ACC112 (cell line): ENCODE measurements around the gene IGF2R.
"Not testable (repeated sequence)": the region's sequence is repeated elsewhere in the genome, so short reads cannot be mapped to it uniquely, and the experiment has no call there.

Experiments used
- H2AFZ ChIP-seq: fragments of 200-600 bp; sonication (generic); one replicate; pipeline ENCODE4 v1.6.0; 2017; ENCODE audit warnings: antibody characterized with exemption, low read length; ENCODE audit not compliant: unreplicated experiment
- H3K27ac ChIP-seq: fragments of 200-600 bp; sonication (generic); 2 replicates; pipeline ENCODE4 v1.5.1; 2014; ENCODE audit warnings: low read depth, mild to moderate bottlenecking, antibody characterized with exemption, low read length, moderate library complexity
- H3K27me3 ChIP-seq: fragments of 200-600 bp; sonication (generic); 2 replicates; pipeline ENCODE4 v1.6.1; 2014; ENCODE audit warnings: mild to moderate bottlenecking, antibody characterized with exemption, low read length, moderate library complexity, mixed read lengths; ENCODE audit not compliant: insufficient read depth
- H3K36me3 ChIP-seq: fragments of 200-600 bp; sonication (generic); 2 replicates; pipeline ENCODE4 v1.6.1; 2016; ENCODE audit warnings: mild to moderate bottlenecking, antibody characterized with exemption, low read length, moderate library complexity, mixed read lengths; ENCODE audit not compliant: insufficient read depth
- H3K4me1 ChIP-seq: fragments of 200-600 bp; sonication (generic); one replicate; pipeline ENCODE4 v1.6.1; 2016; ENCODE audit warnings: low read length, mixed read lengths; ENCODE audit not compliant: insufficient read depth, unreplicated experiment, control insufficient read depth
- H3K4me3 ChIP-seq: fragments of 200-600 bp; sonication (generic); 2 replicates; pipeline ENCODE4 v1.5.1; 2014; ENCODE audit warnings: mild to moderate bottlenecking, low read depth, low read length
- H3K79me2 ChIP-seq: fragments of 200-600 bp; sonication (generic); one replicate; pipeline ENCODE4 v1.6.0; 2016; ENCODE audit warnings: low read length; ENCODE audit not compliant: control insufficient read depth, unreplicated experiment, insufficient read depth

The IGF2R gene

GRCh38 chr6:160138839-160139419 lies 170.0 kb downstream of the IGF2R start:
- H3K27ac ChIP-seq: peak overlapping the region; percentile 14; the same call in 1 of the 2 replicates
- peaks cover 31% of the 10 kb centered on the region for H3K4me1 ChIP-seq
- H3K79me2 ChIP-seq: no peaks in the 10 kb centered on the region
- H3K27me3 ChIP-seq: no peaks in the 10 kb centered on the region
- no peak overlapping the region for H2AFZ ChIP-seq
- no peak overlapping the region for H3K4me3 ChIP-seq
- no peaks in the 10 kb centered on the region for H3K36me3 ChIP-seq

GRCh38 chr6:160139420-160139851 lies 170.6 kb downstream of the IGF2R start:
- H3K4me3 ChIP-seq: no peak overlapping the region
- H3K79me2 ChIP-seq: no peaks in the 10 kb centered on the region
- H3K4me1 ChIP-seq: peaks cover 31% of the 10 kb centered on the region
- H3K36me3 ChIP-seq: no peaks in the 10 kb centered on the region
- H3K27ac ChIP-seq: no peak overlapping the region
- no peak overlapping the region for H2AFZ ChIP-seq
- H3K27me3 ChIP-seq: no peaks in the 10 kb centered on the region

- H3K36me3 ChIP-seq, H2AFZ ChIP-seq, H3K79me2 ChIP-seq, H3K27me3 ChIP-seq, H3K4me3 ChIP-seq: not testable (repeated sequence)
- H3K4me1 ChIP-seq: peaks cover 31% of the 10 kb centered on the region
- H3K27ac ChIP-seq: peak overlapping the region; percentile 51; the same call in 1 of the 2 replicates
Observed at GRCh38 chr6:160140493-160140892, 171.6 kb downstream of the IGF2R start.

DNA sequence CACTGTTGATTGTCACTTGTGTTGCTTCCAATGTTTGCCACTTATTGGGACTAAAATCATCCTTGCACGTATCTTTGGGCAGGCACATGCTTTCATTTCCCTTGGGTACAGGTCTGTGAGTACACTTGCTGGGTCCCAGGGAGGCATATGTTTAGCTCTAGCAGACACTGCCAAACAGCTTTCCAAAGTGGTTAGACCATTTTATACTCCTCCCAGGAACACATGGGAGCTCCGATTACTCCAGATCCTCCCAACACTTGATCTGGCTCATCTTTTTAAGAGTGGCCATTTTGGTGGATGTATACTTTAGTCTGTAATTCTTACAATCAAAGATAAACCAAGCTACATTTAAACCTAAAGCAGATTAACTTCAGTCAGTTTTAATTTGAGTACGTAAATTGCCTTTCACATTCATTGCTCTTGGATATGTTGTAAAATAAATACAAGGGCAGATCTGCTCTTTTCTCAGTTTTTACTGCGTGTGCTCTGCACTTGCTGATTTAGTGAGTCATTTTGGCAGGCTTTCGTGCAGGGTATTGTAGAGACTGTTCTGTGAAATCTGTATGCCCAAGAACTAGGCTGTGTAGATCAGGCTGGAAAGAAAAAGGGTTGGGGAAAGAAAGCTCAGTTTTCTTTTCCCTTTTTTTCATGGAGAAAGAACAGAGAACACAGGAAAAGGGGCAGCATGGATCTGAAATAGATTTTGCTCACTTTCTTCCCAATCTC lies 172.3 kb downstream of the IGF2R start:
- no peaks in the 10 kb centered on the region for H3K36me3 ChIP-seq
- peak overlapping the region; percentile 51 for H3K27ac ChIP-seq
- peak overlapping the region; percentile 83 for H2AFZ ChIP-seq
- H3K4me1 ChIP-seq: peaks cover 31% of the 10 kb centered on the region
- 0 out of 2 replicates have a peak overlapping the region, but pooled peaks have one; percentile 11 for H3K4me3 ChIP-seq
- H3K79me2 ChIP-seq: no peaks in the 10 kb centered on the region
- H3K27me3 ChIP-seq: no peaks in the 10 kb centered on the region

DNA sequence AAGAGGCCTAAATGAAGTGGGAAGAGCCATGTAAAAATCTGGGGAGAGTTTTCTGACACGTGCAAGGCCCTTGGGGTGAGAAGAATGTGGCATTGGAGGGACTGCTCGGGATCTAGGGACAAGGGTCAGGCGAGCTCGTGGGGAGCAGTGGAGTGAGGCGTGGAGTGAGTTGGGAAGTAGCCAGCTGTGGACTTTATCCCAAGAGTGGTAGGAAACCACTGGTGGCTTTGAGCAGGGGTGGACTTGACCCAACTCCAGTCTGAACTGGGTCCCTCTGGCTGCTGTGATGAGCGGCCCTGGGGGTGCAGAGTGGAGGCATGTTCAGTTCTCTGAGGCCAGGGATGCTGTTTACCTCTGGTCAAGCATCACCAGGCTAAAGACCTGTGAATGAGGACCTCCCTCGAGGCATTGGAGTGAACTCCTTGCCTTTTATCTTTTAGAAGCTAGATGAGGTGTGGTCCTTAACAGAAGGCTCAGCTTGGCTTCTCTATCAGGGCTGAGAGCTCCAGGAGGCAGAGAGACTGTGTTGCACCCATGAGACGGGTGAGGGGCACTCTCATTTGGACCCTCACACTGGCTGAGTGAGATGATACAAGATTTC lies 173.3 kb downstream of the IGF2R start:
- Histone ChIP-seq H3K36me3 (no peaks in the 10 kb centered on the region), H3K4me1 (peaks cover 31% of the 10 kb centered on the region), H3K27ac (no peak overlapping the region), H3K4me3 (no peak overlapping the region), H2AFZ (no peak overlapping the region), H3K79me2 (no peaks in the 10 kb centered on the region), H3K27me3 (no peaks in the 10 kb centered on the region)

DNA sequence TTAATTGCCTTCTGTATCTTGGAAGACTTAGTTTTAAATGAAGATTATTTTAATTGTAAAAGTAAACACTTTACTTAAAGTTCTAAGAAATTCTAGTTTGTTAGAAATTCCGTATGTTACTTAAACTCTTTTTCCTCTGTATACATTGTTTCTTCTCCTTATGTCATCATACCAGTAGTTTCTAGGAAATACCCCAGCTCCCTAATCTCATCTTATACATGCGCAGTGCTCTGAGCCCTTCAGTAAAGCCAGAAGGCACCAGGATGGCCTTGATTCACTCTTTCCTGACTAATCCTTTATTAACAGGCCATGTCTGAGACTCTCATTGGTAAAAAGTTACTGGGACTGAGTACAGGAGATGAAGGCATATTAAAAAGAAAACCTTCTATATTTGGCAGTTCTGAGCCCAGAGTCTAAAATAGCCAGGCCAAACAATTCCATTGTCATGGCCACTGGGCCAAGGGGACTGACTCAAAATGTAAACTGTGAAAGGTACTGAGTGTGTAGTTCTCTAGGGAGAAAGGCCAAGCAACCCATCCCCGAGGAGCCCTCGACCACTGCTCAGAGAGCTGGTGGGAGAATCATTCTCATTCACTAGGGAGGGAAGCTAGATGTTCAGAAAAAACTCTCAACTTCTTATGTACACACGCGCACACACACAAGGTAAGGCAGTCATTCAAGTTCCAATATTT lies 177.7 kb downstream of the IGF2R start:
- no peak overlapping the region for H3K27ac ChIP-seq
- H2AFZ ChIP-seq: no peak overlapping the region
- peaks cover 3% of the 10 kb centered on the region for H3K4me1 ChIP-seq
- no peaks in the 10 kb centered on the region for H3K27me3 ChIP-seq
- no peaks in the 10 kb centered on the region for H3K36me3 ChIP-seq
- H3K79me2 ChIP-seq: no peaks in the 10 kb centered on the region
- no peak overlapping the region for H3K4me3 ChIP-seq

DNA sequence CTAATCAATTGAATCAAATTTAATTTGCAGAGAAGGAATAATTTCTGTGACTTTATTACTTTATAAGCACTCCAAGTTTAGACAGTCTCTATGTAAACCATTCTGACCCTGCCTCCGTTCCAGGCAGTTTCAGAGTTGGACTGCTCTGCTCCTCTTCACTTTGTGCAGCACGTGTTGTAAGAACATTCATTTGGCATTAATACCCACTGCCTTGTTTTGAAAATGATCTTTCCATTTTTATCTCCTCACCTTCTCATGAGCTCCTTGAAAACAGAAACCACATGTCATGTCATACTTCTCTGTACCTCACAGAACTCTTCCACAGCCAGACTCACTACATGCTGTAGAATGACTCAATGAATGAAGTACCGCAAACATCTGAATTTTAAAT lies 178.3 kb downstream of the IGF2R start:
- Histone ChIP-seq H2AFZ (no peak overlapping the region), H3K4me1 (no peaks in the 10 kb centered on the region), H3K4me3 (no peak overlapping the region), H3K27me3 (no peaks in the 10 kb centered on the region), H3K36me3 (no peaks in the 10 kb centered on the region), H3K79me2 (no peaks in the 10 kb centered on the region), H3K27ac (no peak overlapping the region)

DNA sequence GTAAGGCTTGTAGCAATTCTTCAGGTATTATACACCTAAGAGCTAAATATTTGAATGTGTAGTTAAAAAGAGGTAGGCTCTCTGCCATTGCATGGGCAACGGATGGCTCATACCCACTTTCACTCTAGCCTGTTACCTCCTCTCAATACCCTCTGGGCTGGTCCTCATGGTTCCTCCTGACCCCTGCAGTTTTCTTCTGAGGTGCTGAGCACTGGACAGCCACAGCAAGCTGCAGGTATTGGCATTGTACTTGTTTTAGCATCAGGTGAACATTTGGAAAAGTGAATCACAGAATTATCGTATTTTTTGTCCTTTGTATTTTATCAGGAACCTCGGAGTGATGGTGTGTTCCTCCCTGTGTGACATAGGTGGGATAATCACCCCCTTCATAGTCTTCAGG lies 185.6 kb downstream of the IGF2R start:
- no peaks in the 10 kb centered on the region for H3K36me3 ChIP-seq
- H2AFZ ChIP-seq: no peak overlapping the region
- no peak overlapping the region for H3K27ac ChIP-seq
- no peak overlapping the region for H3K4me3 ChIP-seq
- H3K79me2 ChIP-seq: no peaks in the 10 kb centered on the region
- H3K27me3 ChIP-seq: no peaks in the 10 kb centered on the region
- no peaks in the 10 kb centered on the region for H3K4me1 ChIP-seq

DNA sequence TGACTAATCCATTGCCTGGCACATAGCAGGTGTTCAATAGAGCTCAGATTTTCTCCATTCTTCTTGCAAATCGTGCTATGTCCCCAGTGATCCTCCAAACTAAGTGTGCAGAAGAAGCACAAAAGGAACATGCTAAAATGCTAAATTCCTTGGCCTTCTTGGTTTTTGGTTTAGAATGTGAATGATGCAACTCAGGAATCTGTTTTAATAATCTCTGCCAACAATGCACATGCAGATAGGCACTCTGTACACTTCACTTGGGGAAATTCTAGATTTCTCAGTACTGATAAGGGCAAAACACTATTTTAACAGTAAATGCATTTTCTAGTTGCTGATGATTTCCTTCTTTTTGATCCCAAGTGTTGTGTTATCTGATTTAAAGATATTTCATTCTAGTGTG lies 188.0 kb downstream of the IGF2R start:
- no peak overlapping the region for H2AFZ ChIP-seq
- no peaks in the 10 kb centered on the region for H3K36me3 ChIP-seq
- H3K4me3 ChIP-seq: no peak overlapping the region
- no peaks in the 10 kb centered on the region for H3K27me3 ChIP-seq
- H3K27ac ChIP-seq: no peak overlapping the region
- H3K79me2 ChIP-seq: no peaks in the 10 kb centered on the region
- no peaks in the 10 kb centered on the region for H3K4me1 ChIP-seq

DNA sequence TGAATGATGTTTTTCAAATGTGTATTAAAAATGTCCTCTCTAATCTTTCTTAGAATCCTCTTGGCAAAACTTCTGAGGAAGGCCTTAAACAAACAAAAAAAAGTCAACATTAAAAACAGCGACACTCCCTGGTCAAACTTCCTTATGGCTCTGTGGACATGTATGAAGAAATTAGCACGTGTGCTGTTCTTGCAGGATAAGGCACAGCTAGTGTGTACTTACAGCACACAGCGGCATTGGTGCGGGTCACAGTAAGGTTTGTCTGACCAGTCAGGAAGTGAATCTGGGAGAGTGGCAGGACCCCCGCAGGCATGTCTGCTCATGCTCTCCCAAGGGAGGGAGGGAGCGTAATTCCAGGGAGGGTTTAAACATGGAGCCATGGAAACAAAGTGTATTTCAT lies 191.6 kb downstream of the IGF2R start:
- Histone ChIP-seq H2AFZ (no peak overlapping the region), H3K4me1 (no peaks in the 10 kb centered on the region), H3K79me2 (no peaks in the 10 kb centered on the region), H3K36me3 (no peaks in the 10 kb centered on the region), H3K4me3 (no peak overlapping the region), H3K27me3 (no peaks in the 10 kb centered on the region), H3K27ac (no peak overlapping the region)
